ENCODE results near the gene ADAMTS2.

ADAMTS2 gene

GRCh38 chr5:179184521-179185050 lies 160.7 kb downstream of the ADAMTS2 start:
- Histone ChIP-seq H3K9me3 (ENCODE audit: insufficient read depth, low read depth, low read length) (peaks cover 4% of the 10 kb centered on the region), H2BK5ac (ENCODE audit: low read depth, low read length, poor library complexity) (no peak overlapping the region), H3K27ac (ENCODE audit: low read depth, low read length) (no peak overlapping the region), H3K79me2 (ENCODE audit: control insufficient read depth, insufficient read depth, low read length, poor library complexity) (no peaks in the 10 kb centered on the region), H3K4me2 (ENCODE audit: low read length) (no peak overlapping the region), H4K91ac (ENCODE audit: low read depth, low read length) (no peak overlapping the region), H4K8ac (ENCODE audit: low read depth, low read length) (no peak overlapping the region), H2AK5ac (ENCODE audit: low read length) (no peak overlapping the region), H3K18ac (ENCODE audit: low read length) (no peak overlapping the region), H3K36me3 (ENCODE audit: control insufficient read depth in 1 of 2, insufficient read depth in 2 of 2, low read length in 2 of 2) (peaks cover 4% of the 10 kb centered on the region in 2 experiments), H3K4me3 (ENCODE audit: low read depth, low read length) (no peak overlapping the region), H2BK12ac (ENCODE audit: low read length) (no peak overlapping the region), H3K79me1 (ENCODE audit: low read length) (no peaks in the 10 kb centered on the region), H3K27me3 (ENCODE audit: insufficient read depth, low read length) (no peaks in the 10 kb centered on the region), H2AFZ (ENCODE audit: insufficient read depth, low read length, poor library complexity) (no peak overlapping the region), H3K4ac (ENCODE audit: low read depth, low read length) (no peak overlapping the region), H4K12ac (ENCODE audit: low read depth, low read length) (no peak overlapping the region), H3K9ac (ENCODE audit: low read length) (no peak overlapping the region), H3K14ac (ENCODE audit: low read length) (no peak overlapping the region), H3K23ac (ENCODE audit: low read length) (no peak overlapping the region), H2BK120ac (ENCODE audit: insufficient read depth, low read length, poor library complexity) (no peak overlapping the region), H3K4me1 (ENCODE audit: control insufficient read depth in 1 of 2, insufficient read depth in 2 of 2, low read length in 2 of 2) (no peaks in the 10 kb centered on the region)
- DNase-seq: no peak
- no CpG with 5 or more reads among the region's 11 CpGs for WGBS (ENCODE audit: extremely low coverage, insufficient coverage, insufficient read length)

- no peak for DNase-seq
- no peaks in the 10 kb centered on the region for H3K27me3 ChIP-seq (ENCODE audit: insufficient read depth, low read length)
- no peaks in the 10 kb centered on the region for H3K79me1 ChIP-seq (ENCODE audit: low read length)
- H2BK12ac ChIP-seq (ENCODE audit: low read length): no peak overlapping the region
- peaks cover 4% of the 10 kb centered on the region for H3K9me3 ChIP-seq (ENCODE audit: insufficient read depth, low read depth, low read length)
- H3K4ac ChIP-seq (ENCODE audit: low read depth, low read length): no peak overlapping the region
- peaks cover 6 to 7% of the 10 kb centered on the region in 2 experiments for H3K36me3 ChIP-seq (ENCODE audit: control insufficient read depth in 1 of 2, insufficient read depth in 2 of 2, low read length in 2 of 2)
- no peaks in the 10 kb centered on the region for H3K4me1 ChIP-seq (ENCODE audit: control insufficient read depth in 1 of 2, insufficient read depth in 2 of 2, low read length in 2 of 2)
- H3K4me3 ChIP-seq (ENCODE audit: low read depth, low read length): no peak overlapping the region
- H2BK120ac ChIP-seq (ENCODE audit: insufficient read depth, low read length, poor library complexity): no peak overlapping the region
- no peak overlapping the region for H3K18ac ChIP-seq (ENCODE audit: low read length)
- no peak overlapping the region for H2BK5ac ChIP-seq (ENCODE audit: low read depth, low read length, poor library complexity)
- H3K27ac ChIP-seq (ENCODE audit: low read depth, low read length): no peak overlapping the region
- H4K8ac ChIP-seq (ENCODE audit: low read depth, low read length): no peak overlapping the region
- no peak overlapping the region for H4K12ac ChIP-seq (ENCODE audit: low read depth, low read length)
- H3K9ac ChIP-seq (ENCODE audit: low read length): no peak overlapping the region
- H3K4me2 ChIP-seq (ENCODE audit: low read length): no peak overlapping the region
- H3K79me2 ChIP-seq (ENCODE audit: control insufficient read depth, insufficient read depth, low read length, poor library complexity): no peaks in the 10 kb centered on the region
- no peak overlapping the region for H4K91ac ChIP-seq (ENCODE audit: low read depth, low read length)
- no peak overlapping the region for H3K14ac ChIP-seq (ENCODE audit: low read length)
- H2AFZ ChIP-seq (ENCODE audit: insufficient read depth, low read length, poor library complexity): no peak overlapping the region
- no peak overlapping the region for H3K23ac ChIP-seq (ENCODE audit: low read length)
- no peak overlapping the region for H2AK5ac ChIP-seq (ENCODE audit: low read length)
Observed at GRCh38 chr5:179183481-179183880, 161.8 kb downstream of the ADAMTS2 start.

GRCh38 chr5:179182601-179183000 lies 162.7 kb downstream of the ADAMTS2 start:
- no peak overlapping the region for H4K91ac ChIP-seq (ENCODE audit: low read depth, low read length)
- peaks cover 4% of the 10 kb centered on the region for H3K9me3 ChIP-seq (ENCODE audit: insufficient read depth, low read depth, low read length)
- no peak overlapping the region for H3K4me2 ChIP-seq (ENCODE audit: low read length)
- no peak for DNase-seq
- no peak overlapping the region for H4K12ac ChIP-seq (ENCODE audit: low read depth, low read length)
- no peak overlapping the region for H3K9ac ChIP-seq (ENCODE audit: low read length)
- no peak overlapping the region for H4K8ac ChIP-seq (ENCODE audit: low read depth, low read length)
- no peak overlapping the region for H2AFZ ChIP-seq (ENCODE audit: insufficient read depth, low read length, poor library complexity)
- H3K36me3 ChIP-seq (ENCODE audit: control insufficient read depth in 1 of 2, insufficient read depth in 2 of 2, low read length in 2 of 2): peaks cover 6 to 7% of the 10 kb centered on the region in 2 experiments
- no peak overlapping the region for H3K14ac ChIP-seq (ENCODE audit: low read length)
- no peaks in the 10 kb centered on the region for H3K4me1 ChIP-seq (ENCODE audit: control insufficient read depth in 1 of 2, insufficient read depth in 2 of 2, low read length in 2 of 2)
- H3K23ac ChIP-seq (ENCODE audit: low read length): no peak overlapping the region
- H3K18ac ChIP-seq (ENCODE audit: low read length): no peak overlapping the region
- H3K4ac ChIP-seq (ENCODE audit: low read depth, low read length): no peak overlapping the region
- H3K27ac ChIP-seq (ENCODE audit: low read depth, low read length): no peak overlapping the region
- H3K4me3 ChIP-seq (ENCODE audit: low read depth, low read length): no peak overlapping the region
- no peak overlapping the region for H2BK5ac ChIP-seq (ENCODE audit: low read depth, low read length, poor library complexity)
- H2BK120ac ChIP-seq (ENCODE audit: insufficient read depth, low read length, poor library complexity): no peak overlapping the region
- H3K79me2 ChIP-seq (ENCODE audit: control insufficient read depth, insufficient read depth, low read length, poor library complexity): no peaks in the 10 kb centered on the region
- H3K79me1 ChIP-seq (ENCODE audit: low read length): no peaks in the 10 kb centered on the region
- H2AK5ac ChIP-seq (ENCODE audit: low read length): no peak overlapping the region
- WGBS (ENCODE audit: extremely low coverage, insufficient coverage, insufficient read length): no CpG with 5 or more reads among the region's 13 CpGs
- no peaks in the 10 kb centered on the region for H3K27me3 ChIP-seq (ENCODE audit: insufficient read depth, low read length)
- H2BK12ac ChIP-seq (ENCODE audit: low read length): no peak overlapping the region

- peaks cover 6 to 7% of the 10 kb centered on the region in 2 experiments for H3K36me3 ChIP-seq (ENCODE audit: control insufficient read depth in 1 of 2, insufficient read depth in 2 of 2, low read length in 2 of 2)
- no peak overlapping the region for H3K9ac ChIP-seq (ENCODE audit: low read length)
- H2BK5ac ChIP-seq (ENCODE audit: low read depth, low read length, poor library complexity): no peak overlapping the region
- no peak overlapping the region for H4K91ac ChIP-seq (ENCODE audit: low read depth, low read length)
- H3K18ac ChIP-seq (ENCODE audit: low read length): no peak overlapping the region
- H2AK5ac ChIP-seq (ENCODE audit: low read length): no peak overlapping the region
- H3K79me1 ChIP-seq (ENCODE audit: low read length): no peaks in the 10 kb centered on the region
- H3K27me3 ChIP-seq (ENCODE audit: insufficient read depth, low read length): no peaks in the 10 kb centered on the region
- DNase-seq: no peak
- no peak overlapping the region for H3K27ac ChIP-seq (ENCODE audit: low read depth, low read length)
- no peaks in the 10 kb centered on the region for H3K79me2 ChIP-seq (ENCODE audit: control insufficient read depth, insufficient read depth, low read length, poor library complexity)
- no peak overlapping the region for H2AFZ ChIP-seq (ENCODE audit: insufficient read depth, low read length, poor library complexity)
- H3K4me1 ChIP-seq (ENCODE audit: control insufficient read depth in 1 of 2, insufficient read depth in 2 of 2, low read length in 2 of 2): no peaks in the 10 kb centered on the region
- no CpG with 5 or more reads among the region's 9 CpGs for WGBS (ENCODE audit: extremely low coverage, insufficient coverage, insufficient read length)
- H3K9me3 ChIP-seq (ENCODE audit: insufficient read depth, low read depth, low read length): peaks cover 4% of the 10 kb centered on the region
- no peak overlapping the region for H2BK120ac ChIP-seq (ENCODE audit: insufficient read depth, low read length, poor library complexity)
- H2BK12ac ChIP-seq (ENCODE audit: low read length): no peak overlapping the region
- H3K14ac ChIP-seq (ENCODE audit: low read length): no peak overlapping the region
- H4K8ac ChIP-seq (ENCODE audit: low read depth, low read length): no peak overlapping the region
- H3K4me3 ChIP-seq (ENCODE audit: low read depth, low read length): no peak overlapping the region
- no peak overlapping the region for H3K4me2 ChIP-seq (ENCODE audit: low read length)
- no peak overlapping the region for H3K23ac ChIP-seq (ENCODE audit: low read length)
- H4K12ac ChIP-seq (ENCODE audit: low read depth, low read length): no peak overlapping the region
- no peak overlapping the region for H3K4ac ChIP-seq (ENCODE audit: low read depth, low read length)
Observed at GRCh38 chr5:179181988-179182387, 163.3 kb downstream of the ADAMTS2 start.
